Measurements from ENCODE around the gene KRTAP5-1. TPM values are rescaled to one million over a fixed set of nuclear protein-coding genes. Genes with fewer than 3 reads are reported as not detected.

Gene KRTAP5-1
- polyA plus RNA-seq, 1 donor (not counting 4 experiments of a cell fraction or from before 2014, with no cell fraction given) = not detected

- no peak overlapping the region for H3K27ac ChIP-seq (ENCODE audit: control insufficient read depth, insufficient read depth, low read length)
- H3K4me2 ChIP-seq (ENCODE audit: control insufficient read depth, extremely low read depth, insufficient read depth, low read depth, low read length) = no peak overlapping the region
- dilution Hi-C loops (cut with MboI; ENCODE audit: extremely low pct_ligation_motif_present, low sequenced_read_pairs) = no loop called here
- H4K20me1 ChIP-seq (ENCODE audit: control insufficient read depth, extremely low read depth, insufficient read depth, low read length) = peaks cover 2% of the 10 kb centered on the region
- DNase-seq (ENCODE audit: low read depth, low spot score) (no peak), FAIRE-seq (no peak)
- TF ChIP-seq EZH2 (IDR thresholded peaks at IDR 0.05; ENCODE audit: low read length) = no peak
- TF ChIP-seq CTCF (optimal IDR thresholded peaks at IDR 0.05 in 1 of 3, IDR thresholded peaks at IDR 0.05 in 1 of 3, conservative IDR thresholded peaks at IDR 0.05 in 1 of 3; ENCODE audit: extremely low read depth in 1 of 3, insufficient read depth in 2 of 3, low read length in 3 of 3) = no peak
- peaks cover 11% of the 10 kb centered on the region for H3K4me1 ChIP-seq (ENCODE audit: control insufficient read depth, extremely low read depth, insufficient read depth, low read length)
- H3K9me3 ChIP-seq (ENCODE audit: control insufficient read depth, low read depth, low read length) = no peaks in the 10 kb centered on the region
- H3K4me3 ChIP-seq (ENCODE audit: control insufficient read depth in 2 of 3, extremely low read depth in 1 of 3, insufficient read depth in 2 of 3, low read depth in 1 of 3, low read length in 3 of 3) = no peak overlapping the region
- H3K36me3 ChIP-seq (ENCODE audit: control insufficient read depth in 2 of 2, extremely low read depth in 1 of 2, insufficient read depth in 2 of 2, low read length in 2 of 2) = peaks cover 0 to 3% of the 10 kb centered on the region in 2 experiments
- no peaks in the 10 kb centered on the region for H3K9me1 ChIP-seq (ENCODE audit: control insufficient read depth, extremely low read depth, insufficient read depth, low read length)
- H3K27me3 ChIP-seq (ENCODE audit: control insufficient read depth, extremely low read depth, insufficient read depth, low read length) = no peaks in the 10 kb centered on the region
- H3K9ac ChIP-seq (ENCODE audit: control insufficient read depth, extremely low read depth, insufficient read depth, low read length) = no peak overlapping the region
- H2AFZ ChIP-seq (ENCODE audit: control insufficient read depth, low read length) = no peak overlapping the region
- H3K79me2 ChIP-seq (ENCODE audit: control insufficient read depth, insufficient read depth, low read length) = no peaks in the 10 kb centered on the region
Measured at GRCh38 chr11:1563149-1563638, 21.9 kb downstream of the KRTAP5-1 start.

GRCh38 chr11:1562469-1563148 lies 22.5 kb downstream of the KRTAP5-1 start:
- H3K4me3 ChIP-seq (ENCODE audit: control insufficient read depth in 2 of 3, extremely low read depth in 1 of 3, insufficient read depth in 2 of 3, low read depth in 1 of 3, low read length in 3 of 3) = no peak overlapping the region
- H3K27ac ChIP-seq (ENCODE audit: control insufficient read depth, insufficient read depth, low read length) = no peak overlapping the region
- H3K79me2 ChIP-seq (ENCODE audit: control insufficient read depth, insufficient read depth, low read length) = no peaks in the 10 kb centered on the region
- H3K9me3 ChIP-seq (ENCODE audit: control insufficient read depth, low read depth, low read length) = no peaks in the 10 kb centered on the region
- H3K9me1 ChIP-seq (ENCODE audit: control insufficient read depth, extremely low read depth, insufficient read depth, low read length) = no peaks in the 10 kb centered on the region
- no peak overlapping the region for H2AFZ ChIP-seq (ENCODE audit: control insufficient read depth, low read length)
- no peaks in the 10 kb centered on the region for H3K27me3 ChIP-seq (ENCODE audit: control insufficient read depth, extremely low read depth, insufficient read depth, low read length)
- H3K4me2 ChIP-seq (ENCODE audit: control insufficient read depth, extremely low read depth, insufficient read depth, low read depth, low read length) = no peak overlapping the region
- FAIRE-seq (no peak), DNase-seq (ENCODE audit: low read depth, low spot score) (no peak)
- TF ChIP-seq CTCF (optimal IDR thresholded peaks at IDR 0.05 in 1 of 3, IDR thresholded peaks at IDR 0.05 in 1 of 3, conservative IDR thresholded peaks at IDR 0.05 in 1 of 3; ENCODE audit: extremely low read depth in 1 of 3, insufficient read depth in 2 of 3, low read length in 3 of 3) (no peak), EZH2 (IDR thresholded peaks at IDR 0.05; ENCODE audit: low read length) (no peak)
- H3K9ac ChIP-seq (ENCODE audit: control insufficient read depth, extremely low read depth, insufficient read depth, low read length) = no peak overlapping the region
- dilution Hi-C loops (cut with MboI; ENCODE audit: extremely low pct_ligation_motif_present, low sequenced_read_pairs) = no loop called here
- peaks cover 1% of the 10 kb centered on the region for H4K20me1 ChIP-seq (ENCODE audit: control insufficient read depth, extremely low read depth, insufficient read depth, low read length)
- peaks cover 0 to 3% of the 10 kb centered on the region in 2 experiments for H3K36me3 ChIP-seq (ENCODE audit: control insufficient read depth in 2 of 2, extremely low read depth in 1 of 2, insufficient read depth in 2 of 2, low read length in 2 of 2)
- peaks cover 11% of the 10 kb centered on the region for H3K4me1 ChIP-seq (ENCODE audit: control insufficient read depth, extremely low read depth, insufficient read depth, low read length)
